Nasal cavity respiratory epithelium epithelial cell of viscerocranial mucosa (primary cell): ENCODE results near the gene MAGEB2. TPM values are rescaled to one million over a fixed set of nuclear protein-coding genes. Genes with fewer than 3 reads are reported as not detected.

Experiments
- total RNA-seq: library from RNA; depleted of rRNA; stranded (reverse); fragments of >200 nt; gene quantifications from 2 replicates; pipeline ENCODE4 v1.2.3, GENCODE V29; 2014

MAGEB2 gene, protein sequence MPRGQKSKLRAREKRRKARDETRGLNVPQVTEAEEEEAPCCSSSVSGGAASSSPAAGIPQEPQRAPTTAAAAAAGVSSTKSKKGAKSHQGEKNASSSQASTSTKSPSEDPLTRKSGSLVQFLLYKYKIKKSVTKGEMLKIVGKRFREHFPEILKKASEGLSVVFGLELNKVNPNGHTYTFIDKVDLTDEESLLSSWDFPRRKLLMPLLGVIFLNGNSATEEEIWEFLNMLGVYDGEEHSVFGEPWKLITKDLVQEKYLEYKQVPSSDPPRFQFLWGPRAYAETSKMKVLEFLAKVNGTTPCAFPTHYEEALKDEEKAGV
- not detected in 2 replicates for total RNA-seq

GRCh38 chrX:30215357-30215843, at the start of gene MAGEB2:
Gene MAGEB2 (plus strand): TSS chrX:30215563. CDS start chrX:30218581, 3,018 bp downstream.

DNA sequence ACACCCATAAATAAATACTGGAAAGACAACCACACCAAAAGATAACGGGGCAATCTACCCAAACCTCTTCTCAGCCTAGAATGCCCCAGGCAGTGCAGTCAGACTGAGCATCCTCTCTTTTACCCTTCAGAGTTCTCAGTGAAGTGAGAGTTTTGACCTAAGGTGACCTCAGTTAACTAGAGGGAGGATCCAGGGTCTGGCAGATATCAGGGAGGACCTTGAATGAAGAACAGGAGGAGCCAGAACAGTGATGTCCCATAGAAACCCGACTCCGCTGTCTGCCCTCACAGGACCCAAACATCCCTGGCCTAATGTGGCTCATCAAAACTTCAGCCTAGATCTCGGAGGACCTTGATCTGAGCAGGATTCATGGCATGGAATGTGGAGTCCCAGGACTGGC, 15.0 kb downstream of the MAGEB2 start, which contains the start of gene MAGEB3:
Gene MAGEB3, plus strand, starts transcription at position 263 of the 400 bp plus-strand sequence. CDS start 5,268 bp downstream, outside the sequence.

GRCh38 chrX:30241724-30242415, 26.5 kb downstream of the MAGEB2 start, which contains the start of gene MAGEB4:
Gene MAGEB4 (plus strand): TSS chrX:30242000. CDS start chrX:30242136, 136 bp downstream.

DNA sequence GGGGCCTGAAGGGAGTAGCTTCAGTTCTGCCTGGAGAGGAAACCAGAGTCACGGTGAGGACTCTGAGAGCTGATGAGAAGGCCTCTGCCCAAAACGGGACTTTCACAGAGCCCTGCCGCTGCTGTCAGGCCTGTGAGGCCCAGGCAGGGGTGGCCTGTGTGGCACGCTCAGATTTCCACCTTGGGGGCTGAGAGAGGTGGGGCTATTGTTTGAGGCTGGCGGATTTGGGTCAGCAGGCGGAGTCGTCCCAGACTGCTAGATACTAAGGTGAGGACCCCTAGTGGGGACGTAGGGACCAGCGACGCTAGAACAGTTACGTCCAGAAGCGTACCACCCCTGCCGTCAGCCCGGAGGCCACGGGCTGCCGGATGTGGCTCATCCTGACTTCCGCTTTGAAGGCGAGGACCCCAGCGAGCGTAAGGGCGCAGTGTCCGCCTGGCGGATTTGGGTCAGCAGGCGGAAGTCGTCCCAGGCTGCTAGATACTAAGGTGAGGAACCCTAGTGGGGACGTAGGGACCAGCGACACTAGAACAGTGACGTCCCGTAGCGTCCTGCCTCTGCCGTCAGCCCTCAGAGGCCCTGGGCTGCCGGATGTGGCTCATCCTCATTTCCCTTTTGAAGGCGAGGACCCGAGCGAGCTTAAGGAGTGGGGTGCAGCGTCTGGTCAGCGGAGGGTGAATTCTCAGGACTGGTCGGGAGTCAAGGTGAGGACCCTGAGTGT, 31.6 kb downstream of the MAGEB2 start, which contains the start of gene MAGEB1:
Gene MAGEB1, plus strand, starts transcription at position 378 of the 721 bp plus-strand sequence. CDS start 3,348 bp downstream, outside the sequence.

Other genes with a start within 250 kb of the MAGEB2 start
- not detected in 2 replicates for gene MAGEB3, start 15.1 kb downstream of the MAGEB2 start, total RNA-seq
- not detected in 2 replicates for gene MAGEB4, start 26.4 kb downstream of the MAGEB2 start, total RNA-seq
- not detected in 2 replicates for gene MAGEB1, start 31.6 kb downstream of the MAGEB2 start, total RNA-seq
- not detected in 2 replicates for gene NR0B1, start 93.8 kb downstream of the MAGEB2 start, total RNA-seq